WTC11 (cell line): ENCODE data around the gene ZNF121.

ENCODE experiments used
- CBFB ChIP-seq: sonication (generic); formaldehyde crosslinking; IDR thresholded peaks from 2 replicates; pipeline ENCODE4 v1.8.1; 2022; ENCODE audit warnings: mild to moderate bottlenecking, low read depth, missing genetic modification reagents
- NR2C2 ChIP-seq: sonication (generic); formaldehyde crosslinking; IDR thresholded peaks from 2 replicates; pipeline ENCODE4 v1.8.0; 2022; ENCODE audit warnings: mild to moderate bottlenecking, missing genetic modification reagents
- PRRX2 ChIP-seq: fragments of 250-450 bp; sonication (Bioruptor Pico); IDR thresholded peaks from 2 replicates; pipeline ENCODE4 v1.8.0; 2021; ENCODE audit warnings: mild to moderate bottlenecking
- SMAD4 ChIP-seq: sonication (generic); formaldehyde crosslinking; IDR thresholded peaks from 2 replicates; pipeline ENCODE4 v1.8.0; 2022; ENCODE audit warnings: mild to moderate bottlenecking, missing genetic modification reagents
- TCF7 ChIP-seq: sonication (generic); formaldehyde crosslinking; IDR thresholded peaks from 2 replicates; pipeline ENCODE4 v1.8.0; 2022; ENCODE audit warnings: mild to moderate bottlenecking, low read depth, missing genetic modification reagents, moderate library complexity
- TEAD1 ChIP-seq: sonication (generic); formaldehyde crosslinking; IDR thresholded peaks from 2 replicates; pipeline ENCODE4 v1.8.0; 2022; ENCODE audit warnings: mild to moderate bottlenecking, missing genetic modification reagents
- TEAD4 ChIP-seq: sonication (generic); formaldehyde crosslinking; IDR thresholded peaks from 2 replicates; pipeline ENCODE4 v1.8.0; 2022; ENCODE audit warnings: mild to moderate bottlenecking, missing genetic modification reagents
- ZNF423 ChIP-seq: fragments of 250-450 bp; sonication (Bioruptor Pico); IDR thresholded peaks from 2 replicates; pipeline ENCODE4 v2.1.2; 2022; ENCODE audit warnings: mild to moderate bottlenecking, moderate library complexity
- TF ChIP-seq, protein P1 (sequence below): sonication (generic); formaldehyde crosslinking; conservative IDR thresholded peaks from 2 replicates; pipeline ENCODE4 v1.8.1; 2022; ENCODE audit warnings: mild to moderate bottlenecking, missing genetic modification reagents
- TF ChIP-seq, protein P2 (sequence below): fragments of 200-600 bp; IDR thresholded peaks from 2 replicates; pipeline ENCODE4 v1.8.0; 2022; ENCODE audit warnings: antibody characterized with exemption
- TF ChIP-seq, protein P3 (sequence below): sonication (generic); formaldehyde crosslinking; conservative IDR thresholded peaks from 2 replicates; pipeline ENCODE4 v1.8.1; 2023; ENCODE audit warnings: mild to moderate bottlenecking, low read depth, missing genetic modification reagents, moderate library complexity

DNA sequence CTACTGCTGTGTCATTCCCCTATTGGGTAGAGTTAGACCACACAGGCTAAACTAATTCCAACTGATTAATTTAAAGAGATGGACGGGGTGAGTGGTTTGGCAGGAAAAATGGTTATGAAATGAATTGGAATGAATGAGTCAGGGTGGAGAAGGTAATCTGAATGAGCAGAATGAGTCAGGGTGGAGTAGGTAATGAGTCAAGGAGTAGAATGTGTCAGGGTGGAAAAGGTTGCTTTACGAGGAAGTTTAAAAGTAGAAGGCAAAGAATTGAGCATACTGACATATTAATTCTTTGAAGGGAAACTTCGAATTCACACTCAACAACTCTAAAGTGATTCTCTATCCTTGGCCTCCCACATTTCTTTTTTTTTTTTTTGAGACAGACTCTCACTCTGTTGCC, 12.7 kb upstream of the ZNF121 start:
- TF ChIP-seq, protein P1, sequence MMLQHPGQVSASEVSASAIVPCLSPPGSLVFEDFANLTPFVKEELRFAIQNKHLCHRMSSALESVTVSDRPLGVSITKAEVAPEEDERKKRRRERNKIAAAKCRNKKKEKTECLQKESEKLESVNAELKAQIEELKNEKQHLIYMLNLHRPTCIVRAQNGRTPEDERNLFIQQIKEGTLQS (CRISPR knock-in tag), result no peak
- TF ChIP-seq TCF7 (CRISPR knock-in tag), result no peak
- TF ChIP-seq TEAD4 (CRISPR knock-in tag), result no peak
- TF ChIP-seq, protein P2, sequence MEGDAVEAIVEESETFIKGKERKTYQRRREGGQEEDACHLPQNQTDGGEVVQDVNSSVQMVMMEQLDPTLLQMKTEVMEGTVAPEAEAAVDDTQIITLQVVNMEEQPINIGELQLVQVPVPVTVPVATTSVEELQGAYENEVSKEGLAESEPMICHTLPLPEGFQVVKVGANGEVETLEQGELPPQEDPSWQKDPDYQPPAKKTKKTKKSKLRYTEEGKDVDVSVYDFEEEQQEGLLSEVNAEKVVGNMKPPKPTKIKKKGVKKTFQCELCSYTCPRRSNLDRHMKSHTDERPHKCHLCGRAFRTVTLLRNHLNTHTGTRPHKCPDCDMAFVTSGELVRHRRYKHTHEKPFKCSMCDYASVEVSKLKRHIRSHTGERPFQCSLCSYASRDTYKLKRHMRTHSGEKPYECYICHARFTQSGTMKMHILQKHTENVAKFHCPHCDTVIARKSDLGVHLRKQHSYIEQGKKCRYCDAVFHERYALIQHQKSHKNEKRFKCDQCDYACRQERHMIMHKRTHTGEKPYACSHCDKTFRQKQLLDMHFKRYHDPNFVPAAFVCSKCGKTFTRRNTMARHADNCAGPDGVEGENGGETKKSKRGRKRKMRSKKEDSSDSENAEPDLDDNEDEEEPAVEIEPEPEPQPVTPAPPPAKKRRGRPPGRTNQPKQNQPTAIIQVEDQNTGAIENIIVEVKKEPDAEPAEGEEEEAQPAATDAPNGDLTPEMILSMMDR, result no peak
- no peak for TF ChIP-seq ZNF423 (CRISPR knock-in tag)
- TF ChIP-seq, protein P3, sequence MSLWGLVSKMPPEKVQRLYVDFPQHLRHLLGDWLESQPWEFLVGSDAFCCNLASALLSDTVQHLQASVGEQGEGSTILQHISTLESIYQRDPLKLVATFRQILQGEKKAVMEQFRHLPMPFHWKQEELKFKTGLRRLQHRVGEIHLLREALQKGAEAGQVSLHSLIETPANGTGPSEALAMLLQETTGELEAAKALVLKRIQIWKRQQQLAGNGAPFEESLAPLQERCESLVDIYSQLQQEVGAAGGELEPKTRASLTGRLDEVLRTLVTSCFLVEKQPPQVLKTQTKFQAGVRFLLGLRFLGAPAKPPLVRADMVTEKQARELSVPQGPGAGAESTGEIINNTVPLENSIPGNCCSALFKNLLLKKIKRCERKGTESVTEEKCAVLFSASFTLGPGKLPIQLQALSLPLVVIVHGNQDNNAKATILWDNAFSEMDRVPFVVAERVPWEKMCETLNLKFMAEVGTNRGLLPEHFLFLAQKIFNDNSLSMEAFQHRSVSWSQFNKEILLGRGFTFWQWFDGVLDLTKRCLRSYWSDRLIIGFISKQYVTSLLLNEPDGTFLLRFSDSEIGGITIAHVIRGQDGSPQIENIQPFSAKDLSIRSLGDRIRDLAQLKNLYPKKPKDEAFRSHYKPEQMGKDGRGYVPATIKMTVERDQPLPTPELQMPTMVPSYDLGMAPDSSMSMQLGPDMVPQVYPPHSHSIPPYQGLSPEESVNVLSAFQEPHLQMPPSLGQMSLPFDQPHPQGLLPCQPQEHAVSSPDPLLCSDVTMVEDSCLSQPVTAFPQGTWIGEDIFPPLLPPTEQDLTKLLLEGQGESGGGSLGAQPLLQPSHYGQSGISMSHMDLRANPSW (CRISPR knock-in tag), result no peak
- TF ChIP-seq NR2C2 (CRISPR knock-in tag), result no peak
- no peak for TF ChIP-seq SMAD4 (CRISPR knock-in tag)
- no peak for TF ChIP-seq TEAD1 (CRISPR knock-in tag)
- no peak for TF ChIP-seq CBFB (CRISPR knock-in tag)
- TF ChIP-seq PRRX2, result no peak
